HTR-8/SVneo (cell line): ENCODE measurements around the gene LOC101059915.
"Not testable (repeated sequence)": the region's sequence is repeated elsewhere in the genome, so short reads cannot be mapped to it uniquely, and the experiment has no call there.

ENCODE experiments used
- DNase-seq: peaks from one replicate; pipeline ENCODE4 v3.0.0; 2011; ENCODE audit warnings: low spot score, mixed read lengths; ENCODE audit not compliant: insufficient read length
- FAIRE-seq: peaks from 2 replicates; lab custom pipeline; 2011; peaks lifted over from hg19 to GRCh38; lab: Jason Lieb, UNC

The LOC101059915 gene

GRCh38 chrX:71637848-71638247 is 29.5 kb upstream of the LOC101059915 start:
- FAIRE-seq (peak; percentile 4), DNase-seq (no peak)

DNA sequence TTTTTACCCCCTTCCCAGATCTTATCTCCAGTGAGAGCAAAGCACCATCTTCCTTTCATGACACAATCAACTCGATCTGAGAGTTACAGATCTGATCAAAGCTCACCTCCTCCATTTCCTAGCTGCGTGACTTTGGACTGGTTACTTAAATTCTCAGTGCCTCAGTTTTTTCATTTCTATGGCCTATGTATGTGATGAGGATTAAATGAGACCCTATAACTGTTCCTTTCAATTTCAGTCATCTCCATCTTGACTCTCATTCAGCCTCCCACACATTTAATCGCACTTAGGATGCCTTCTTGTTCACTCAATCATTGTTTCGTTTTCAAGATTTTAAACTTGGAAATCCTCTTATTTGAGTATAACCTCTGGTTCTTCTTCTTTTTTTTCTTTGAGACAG is 28.9 kb upstream of the LOC101059915 start:
- FAIRE-seq, result no peak
- no peak for DNase-seq

DNA sequence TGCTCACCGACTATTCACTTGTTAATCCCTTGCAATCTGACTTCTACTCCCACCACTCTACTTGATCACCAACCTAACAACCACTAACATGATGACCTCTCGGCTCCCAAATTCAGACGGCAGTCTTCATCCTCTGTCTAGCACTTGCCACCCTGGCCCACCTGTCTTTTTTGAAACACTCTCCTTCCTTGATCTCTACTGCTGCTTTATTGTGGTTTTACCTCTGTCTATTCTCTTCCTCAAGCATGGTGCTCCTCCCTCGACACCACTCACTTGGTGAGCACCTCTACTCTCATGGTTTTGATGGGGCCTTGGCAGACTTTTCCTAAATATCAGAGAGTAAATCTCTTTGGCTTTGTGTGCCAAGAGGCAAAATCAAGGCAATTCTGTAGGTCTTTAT is 27.3 kb upstream of the LOC101059915 start:
- FAIRE-seq, result no peak
- DNase-seq, result no peak

DNA sequence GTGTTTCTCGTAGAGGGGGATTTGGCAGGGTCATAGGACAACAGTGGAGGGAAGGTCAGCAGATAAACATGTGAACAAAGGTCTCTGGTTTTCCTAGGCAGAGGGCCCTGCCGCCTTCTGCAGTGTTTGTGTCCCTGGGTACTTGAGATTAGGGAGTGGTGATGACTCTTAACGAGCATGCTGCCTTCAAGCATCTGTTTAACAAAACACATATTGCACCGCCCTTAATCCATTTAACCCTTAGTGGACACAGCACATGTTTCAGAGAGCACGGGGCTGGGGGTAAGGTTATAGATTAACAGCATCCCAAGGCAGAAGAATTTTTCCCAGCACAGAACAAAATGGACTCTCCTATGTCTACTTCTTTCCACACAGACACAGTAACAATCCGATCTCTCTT is 22.9 kb upstream of the LOC101059915 start:
- FAIRE-seq, DNase-seq: not testable (repeated sequence)

DNA sequence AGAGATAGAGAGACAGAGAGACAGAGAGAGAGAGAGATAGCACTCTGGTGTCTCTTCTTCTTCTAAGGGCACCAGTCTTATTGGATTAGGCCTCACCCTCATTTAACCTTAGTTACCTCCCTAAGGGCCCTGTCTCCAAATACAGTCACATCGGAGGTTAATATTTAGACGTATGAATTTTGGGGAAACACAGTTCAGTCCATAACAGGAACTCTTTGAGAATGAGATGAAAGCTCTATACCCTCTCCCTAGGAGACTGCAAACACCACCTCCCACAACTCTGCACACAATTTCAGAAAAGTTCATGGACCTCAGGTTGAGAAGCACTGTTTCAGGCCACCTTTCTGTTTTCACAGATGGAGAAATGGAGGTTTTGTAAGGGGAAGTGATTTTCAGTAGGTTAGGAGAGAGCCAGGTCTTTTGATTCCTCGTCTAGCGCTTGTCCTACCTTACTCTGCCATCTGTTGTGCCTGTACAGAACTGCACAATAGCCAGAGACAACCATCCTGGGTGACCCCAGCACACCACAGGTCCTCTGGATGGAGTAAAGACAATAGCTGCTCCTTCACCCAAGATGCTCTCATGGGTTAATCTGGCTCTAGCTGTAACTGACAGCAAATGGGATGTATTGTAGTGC is 16.9 kb upstream of the LOC101059915 start:
- FAIRE-seq (peak; percentile 87), DNase-seq (no peak)

- DNase-seq (peak; percentile 79), FAIRE-seq (no peak)
Measured at GRCh38 chrX:71652405-71652804, 14.9 kb upstream of the LOC101059915 start.

- DNase-seq (no peak), FAIRE-seq (no peak)
Measured at GRCh38 chrX:71653344-71653743, 14.0 kb upstream of the LOC101059915 start.

DNA sequence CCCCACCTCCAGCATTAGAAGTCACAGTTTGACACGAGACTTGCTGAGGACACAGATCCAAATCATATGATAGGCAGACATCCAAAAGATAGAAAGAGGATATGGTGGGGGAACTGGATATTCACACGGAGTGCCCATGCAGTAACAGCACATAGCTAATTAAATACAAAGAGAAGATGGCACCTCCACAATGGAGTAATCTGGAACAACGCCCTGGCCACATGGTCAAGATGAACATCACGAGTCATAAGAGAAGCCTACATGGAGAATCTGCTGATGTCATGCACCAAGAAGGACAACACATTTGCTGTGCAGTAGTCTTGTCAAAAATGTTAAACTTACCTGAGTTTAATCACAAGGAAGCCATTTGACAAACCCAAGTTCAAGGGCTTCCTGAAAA is 10.1 kb upstream of the LOC101059915 start:
- no peak for DNase-seq
- no peak for FAIRE-seq

DNA sequence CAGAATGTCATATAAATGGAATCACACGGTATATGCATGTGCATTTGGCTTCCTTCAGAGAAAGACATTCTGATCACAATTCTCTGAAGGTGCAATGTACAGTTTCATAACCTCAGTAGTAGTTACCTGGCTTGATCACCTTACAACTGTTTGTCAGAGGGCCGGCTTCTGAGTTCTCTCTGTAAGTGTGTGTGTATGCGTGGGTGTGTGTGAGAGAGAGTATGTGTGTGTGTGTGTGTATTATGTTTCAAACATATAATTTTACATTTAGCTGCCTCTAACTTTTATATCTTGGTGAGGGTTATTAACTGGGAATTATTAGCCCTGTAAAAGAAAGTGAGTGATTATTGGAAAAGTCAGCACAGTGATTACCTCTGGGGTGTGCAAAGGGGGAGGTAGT is 8.0 kb upstream of the LOC101059915 start:
- FAIRE-seq, result no peak
- no peak for DNase-seq

- no peak for FAIRE-seq
- no peak for DNase-seq
Measured at GRCh38 chrX:71659959-71660358, 7.4 kb upstream of the LOC101059915 start.

GRCh38 chrX:71660562-71661416 is 6.6 kb upstream of the LOC101059915 start:
- FAIRE-seq (no peak), DNase-seq (no peak)

GRCh38 chrX:71661919-71662318 is 5.4 kb upstream of the LOC101059915 start:
- no peak for FAIRE-seq
- no peak for DNase-seq

- not testable (repeated sequence) for DNase-seq, FAIRE-seq
Measured at GRCh38 chrX:71662654-71663053, 4.7 kb upstream of the LOC101059915 start.

- not testable (repeated sequence) for FAIRE-seq
Measured at GRCh38 chrX:71663238-71663637, 4.1 kb upstream of the LOC101059915 start.

GRCh38 chrX:71664202-71664601 is 3.1 kb upstream of the LOC101059915 start:
- FAIRE-seq (peak; percentile 95), DNase-seq (peak; percentile 56)

More at GRCh38 chrX:71663238-71663637, 4.1 kb upstream of the LOC101059915 start:
- DNase-seq, result not testable (repeated sequence)

GRCh38 chrX:71664889-71665491 is 2.4 kb upstream of the LOC101059915 start:
- no peak for DNase-seq

DNA sequence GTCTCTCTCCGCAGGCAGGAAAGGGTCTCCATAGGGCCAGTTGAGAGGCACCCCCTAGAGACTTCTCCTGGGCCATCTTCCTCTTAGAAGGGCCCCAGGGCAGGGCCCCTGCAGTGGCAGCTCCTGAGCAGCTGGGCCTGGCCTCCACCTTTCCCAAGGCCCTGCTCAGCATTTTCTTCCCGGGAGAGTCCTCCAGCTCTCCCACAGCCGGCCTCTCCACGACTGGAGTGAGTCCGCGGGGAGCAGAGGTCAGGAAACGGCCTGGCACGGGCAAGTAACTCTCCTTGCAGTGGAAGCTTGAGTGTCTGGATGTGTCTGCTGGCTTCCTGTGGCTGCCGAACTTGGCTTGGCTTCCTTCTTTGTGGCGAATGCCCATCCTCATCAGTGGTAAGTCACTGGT is 1.6 kb upstream of the LOC101059915 start:
- no peak for FAIRE-seq
- DNase-seq, result no peak

More at GRCh38 chrX:71664889-71665491, 2.4 kb upstream of the LOC101059915 start:
- no peak for FAIRE-seq

DNA sequence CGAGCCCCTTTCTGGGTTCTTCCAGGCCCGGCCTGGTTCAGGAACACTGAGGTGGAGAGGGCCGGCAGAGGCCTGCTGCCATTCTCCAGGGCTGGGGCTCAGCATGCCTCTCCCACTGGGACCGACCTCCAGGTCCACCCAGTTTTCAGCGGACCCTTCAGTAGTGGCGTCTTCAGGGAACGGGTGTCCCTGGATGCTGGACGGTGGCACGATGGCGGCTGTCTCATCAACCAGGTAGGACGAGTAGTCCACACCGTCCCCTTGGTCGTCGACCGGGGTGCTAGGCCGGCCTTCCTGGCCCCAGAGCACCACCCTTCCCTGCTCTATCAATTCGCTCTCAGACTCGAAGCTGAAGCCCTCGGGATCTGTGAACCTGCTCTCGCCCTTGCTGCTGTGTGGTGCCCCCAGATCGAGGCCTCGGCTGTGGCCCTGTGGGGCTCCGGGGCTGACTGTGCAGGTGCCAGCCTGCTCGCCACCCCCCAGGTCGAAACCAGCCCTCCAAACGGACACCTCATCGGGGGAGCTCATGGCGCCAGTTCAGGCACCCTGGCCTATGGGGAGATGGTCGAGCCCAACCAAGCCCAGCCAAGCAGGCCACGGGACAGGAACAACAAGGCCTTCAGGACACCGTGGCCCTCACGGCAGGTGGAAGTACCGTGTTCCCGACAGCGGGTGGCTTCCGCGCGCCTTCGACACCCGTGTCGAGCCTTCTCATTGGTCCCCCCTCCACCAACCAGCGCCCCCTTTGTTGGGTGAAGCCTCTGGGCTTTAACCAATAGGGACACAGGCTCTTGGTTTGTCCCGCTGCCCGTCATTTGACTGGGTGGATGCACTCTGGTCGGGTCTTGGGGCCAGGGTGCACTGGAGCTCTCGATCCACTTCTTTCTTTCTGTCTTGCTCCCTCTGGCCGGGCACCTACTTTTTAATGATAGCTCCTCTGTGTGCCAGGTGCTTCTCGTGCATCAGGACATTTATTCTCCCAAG is 814 bp upstream of the LOC101059915 start:
- FAIRE-seq (no peak), DNase-seq (no peak)

DNA sequence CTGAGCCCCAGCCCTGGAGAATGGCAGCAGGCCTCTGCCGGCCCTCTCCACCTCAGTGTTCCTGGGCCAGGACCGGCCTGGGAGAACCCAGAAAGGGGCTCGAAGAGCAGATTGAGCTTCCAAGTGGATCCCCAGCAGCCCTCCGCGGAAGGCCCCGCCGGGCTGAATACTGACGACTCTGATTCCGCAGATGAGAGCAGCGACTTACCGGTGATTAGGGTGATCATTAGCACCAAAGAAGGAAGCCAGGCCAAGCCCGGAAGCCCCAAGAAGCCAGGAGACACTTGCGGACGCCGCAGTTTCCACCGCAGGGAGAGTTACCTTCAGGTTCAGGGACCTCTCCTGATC is 876 bp downstream of the LOC101059915 start:
- DNase-seq (no peak), FAIRE-seq (no peak)

- DNase-seq (no peak), FAIRE-seq (no peak)
Measured at GRCh38 chrX:71669492-71669891, 2.1 kb downstream of the LOC101059915 start.
